ENCODE data around the gene PNPLA2.

The PNPLA2 gene

DNA sequence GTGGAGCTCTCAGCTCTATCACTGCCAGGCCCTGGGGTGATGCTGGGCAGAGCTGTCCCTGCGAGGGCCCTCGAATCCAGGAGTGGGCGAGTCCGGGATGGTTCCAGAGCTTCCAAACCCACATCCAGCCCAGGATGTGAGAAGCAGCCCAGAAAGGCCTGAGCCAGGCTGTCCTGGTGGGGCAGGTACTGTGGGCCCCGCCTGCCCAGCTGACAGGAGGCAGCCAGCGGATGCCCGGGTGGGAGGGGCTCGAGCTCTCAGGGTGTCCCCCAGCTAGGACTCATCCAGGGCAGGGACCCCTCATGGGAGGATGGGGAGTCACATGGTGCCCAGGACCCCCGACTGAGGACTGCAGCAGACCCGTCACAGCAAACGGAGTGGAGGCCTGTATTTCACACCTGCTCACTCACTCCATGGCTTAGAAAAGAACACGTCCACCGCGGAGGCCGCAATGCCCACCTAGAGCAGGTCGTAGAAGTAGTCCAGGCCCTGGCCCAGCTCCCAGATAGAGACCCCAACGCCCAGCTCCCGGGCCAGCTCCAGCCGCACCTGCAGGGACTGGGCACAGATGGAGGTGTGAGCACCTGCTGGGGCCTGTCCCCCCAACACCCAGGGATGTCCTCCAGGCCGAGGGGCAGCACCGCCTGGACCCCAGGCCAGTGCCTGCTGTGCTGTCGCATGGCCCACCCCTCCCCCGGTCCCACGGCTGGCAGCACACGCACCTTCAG is 50.8 kb downstream of the PNPLA2 start:
- TF ChIP-seq GATA1 (IDR thresholded peaks at IDR 0.05; ENCODE audit: low read depth, low read length) (no peak), POLR2A (IDR thresholded peaks at IDR 0.05; ENCODE audit: low read length) (no peak)
- DNase-seq = no peak

GRCh38 chr11:870127-870413 is 51.4 kb downstream of the PNPLA2 start:
- TF ChIP-seq GATA1 (IDR thresholded peaks at IDR 0.05; ENCODE audit: low read depth, low read length) (no peak), POLR2A (IDR thresholded peaks at IDR 0.05; ENCODE audit: low read length) (no peak)
- DNase-seq = no peak

- TF ChIP-seq POLR2A (IDR thresholded peaks at IDR 0.05; ENCODE audit: low read length) (no peak), GATA1 (IDR thresholded peaks at IDR 0.05; ENCODE audit: low read depth, low read length) (no peak)
Measured at GRCh38 chr11:870418-870817, 51.7 kb downstream of the PNPLA2 start.

DNA sequence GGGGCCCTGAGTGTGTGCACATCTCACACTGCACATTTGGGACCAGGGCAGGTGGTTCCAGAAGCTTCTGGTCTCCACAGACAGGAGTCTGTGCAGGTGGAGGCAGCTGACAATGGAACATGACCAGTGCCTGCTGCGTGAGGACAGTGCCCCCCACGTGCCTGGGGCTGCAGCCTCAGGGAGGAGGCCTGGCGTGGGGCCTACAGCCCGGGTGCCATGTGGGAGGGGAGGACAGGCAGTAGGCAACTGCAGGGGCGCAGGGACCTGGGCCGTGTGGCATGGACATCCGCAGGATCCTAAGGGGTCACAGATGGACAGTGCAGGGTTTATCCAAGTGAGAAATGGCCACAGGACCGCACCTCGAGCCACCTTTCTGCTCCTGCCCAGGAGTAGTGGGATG is 52.8 kb downstream of the PNPLA2 start:
- DNase-seq = no peak
- TF ChIP-seq POLR2A (IDR thresholded peaks at IDR 0.05; ENCODE audit: low read length) (no peak), GATA1 (IDR thresholded peaks at IDR 0.05; ENCODE audit: low read depth, low read length) (no peak)

More at GRCh38 chr11:870418-870817, 51.7 kb downstream of the PNPLA2 start:
- DNase-seq = no peak

DNA sequence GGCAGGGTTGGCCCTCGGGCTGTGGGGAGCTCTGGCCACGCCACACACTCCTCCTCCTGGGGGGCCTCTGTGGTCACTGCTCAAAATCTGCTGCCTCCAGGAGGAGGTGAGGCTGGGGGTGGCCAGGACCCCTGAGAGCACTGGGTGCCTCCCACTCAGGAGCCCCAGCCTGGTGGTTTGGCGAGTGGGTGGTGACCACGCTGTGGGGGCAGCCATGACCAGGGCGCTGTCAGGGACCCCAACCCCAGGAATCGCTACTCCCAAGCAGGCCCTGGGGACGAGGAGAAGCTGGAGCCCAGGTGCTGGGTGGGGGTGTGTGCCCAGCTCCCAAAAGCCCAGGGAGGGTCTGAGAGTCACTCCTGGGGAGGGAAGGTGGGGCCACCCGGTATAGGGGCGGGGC is 54.1 kb downstream of the PNPLA2 start:
- TF ChIP-seq POLR2A (IDR thresholded peaks at IDR 0.05; ENCODE audit: low read length) (no peak), GATA1 (IDR thresholded peaks at IDR 0.05; ENCODE audit: low read depth, low read length) (no peak)
- DNase-seq = no peak

DNA sequence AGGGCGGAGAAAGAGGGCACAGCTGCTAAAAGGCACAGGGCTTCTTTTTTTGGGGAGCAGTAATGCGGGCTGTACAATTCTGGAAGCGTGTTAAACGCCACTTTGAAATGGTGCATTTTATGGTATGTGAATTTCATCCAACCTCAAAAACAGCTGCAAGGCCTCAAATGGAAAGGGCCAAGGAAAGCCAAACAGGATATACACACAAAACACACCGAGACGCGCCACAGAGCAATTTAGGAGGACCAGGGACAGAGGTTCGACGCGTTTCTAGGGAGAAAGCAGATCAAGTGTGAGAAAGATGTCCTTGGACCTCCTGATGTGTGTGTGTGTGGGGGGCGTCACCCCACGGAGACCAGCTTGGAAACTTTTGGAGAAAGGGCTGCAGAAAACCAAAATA is 55.0 kb downstream of the PNPLA2 start:
- no peak for TF ChIP-seq GATA1 (IDR thresholded peaks at IDR 0.05; ENCODE audit: low read depth, low read length)
- DNase-seq = no peak
